Suprapubic skin (tissue), 4 donors: ENCODE results near the gene IMMP2L. TPM values are rescaled to one million over a fixed set of nuclear protein-coding genes. Genes with fewer than 3 reads are reported as not detected.

ENCODE experiments used
- DNase-seq, 2 donors: peaks; one replicate each; pipeline ENCODE4 v3.0.0-alpha.2; 2019; ENCODE audit warnings: low spot score in 2 of 2
- H3K27ac ChIP-seq: fragments of 200-600 bp; sonication (generic); one replicate; pipeline ENCODE4 v1.5.1; 2019
- H3K27me3 ChIP-seq: fragments of 200-600 bp; sonication (generic); one replicate; pipeline ENCODE4 v1.5.1; 2019
- H3K36me3 ChIP-seq: fragments of 200-600 bp; sonication (generic); one replicate; pipeline ENCODE4 v1.5.1; 2019
- H3K4me1 ChIP-seq: fragments of 200-600 bp; sonication (generic); one replicate; pipeline ENCODE4 v1.5.1; 2019
- H3K4me3 ChIP-seq: fragments of 200-600 bp; sonication (generic); one replicate; pipeline ENCODE4 v1.5.1; 2019; ENCODE audit warnings: mild to moderate bottlenecking
- H3K9me3 ChIP-seq: fragments of 200-600 bp; sonication (generic); one replicate; pipeline ENCODE4 v1.5.1; 2019
- EP300 ChIP-seq: sonication (generic); formaldehyde crosslinking; IDR thresholded peaks from one replicate; pipeline ENCODE4 v1.6.1; 2017; ENCODE audit warnings: antibody characterized with exemption
- POLR2A ChIP-seq, 2 donors: fragments of 450-650 bp; IDR thresholded peaks; one replicate each; pipeline ENCODE4 v1.6.1; 2017; ENCODE audit warnings: antibody characterized with exemption in 2 of 2, mild to moderate bottlenecking in 2 of 2, moderate library complexity in 2 of 2
- POLR2AphosphoS5 ChIP-seq, 3 donors: sonication (generic); formaldehyde crosslinking; IDR thresholded peaks; one replicate each; pipeline ENCODE4 v1.6.1; 2017; ENCODE audit warnings: antibody characterized with exemption in 3 of 3
- WGBS: methylation state at CpG from one replicate; pipeline ENCODE4 v1.1.5; 2018; 5-methylcytosine and 5-hydroxymethylcytosine counted together
- total RNA-seq, 4 donors: library from RNA; depleted of rRNA; stranded (reverse); fragments of >200 nt; gene quantifications; one replicate each; pipeline ENCODE4 v1.1.0, GENCODE V29; 2016
- TF ChIP-seq, protein P1 (sequence below), 2 donors: fragments of 200-600 bp in 1 of 2; fragments of 450-650 bp in 1 of 2; sonication (generic) in 1 of 2; IDR thresholded peaks; one replicate each; pipeline ENCODE4 v1.5.1; 2016 to 2019; ENCODE audit warnings: antibody characterized with exemption in 2 of 2, mild to moderate bottlenecking in 1 of 2, moderate library complexity in 1 of 2

IMMP2L gene
- total RNA-seq, 4 donors from 2014 or later, result 10.6 to 20.6 (median 14.6) TPM

DNA sequence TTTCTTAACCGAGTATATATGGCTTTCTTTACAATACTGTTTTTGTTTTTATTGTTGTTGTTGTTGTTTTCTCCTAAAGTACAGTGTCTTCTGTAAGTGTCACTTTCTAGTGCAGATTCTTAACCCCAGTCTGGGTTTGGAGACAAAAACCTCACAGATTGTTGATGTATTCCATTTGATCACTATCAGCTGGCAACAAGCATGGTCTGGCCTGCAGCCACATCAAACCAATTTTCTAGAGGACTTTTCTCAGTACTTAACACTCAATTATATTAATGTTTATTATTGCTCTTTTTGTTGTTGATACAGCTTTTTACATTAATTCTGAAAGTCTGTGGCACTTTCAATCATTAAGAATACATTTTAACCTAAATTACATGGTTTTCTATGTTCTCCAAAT lies 454.3 kb downstream of the IMMP2L start:
- Histone ChIP-seq H3K9me3 (no peaks in the 10 kb centered on the region), H3K27ac (no peak overlapping the region), H3K4me3 (no peak overlapping the region), H3K36me3 (no peaks in the 10 kb centered on the region), H3K4me1 (peaks cover 18% of the 10 kb centered on the region), H3K27me3 (no peaks in the 10 kb centered on the region)
- 63% methylated on average over 1 of the region's 1 CpG for WGBS
- TF ChIP-seq POLR2AphosphoS5 (IDR thresholded peaks at IDR 0.05) (no peak), POLR2A (IDR thresholded peaks at IDR 0.05) (no peak), EP300 (no peak)
- TF ChIP-seq, protein P1, sequence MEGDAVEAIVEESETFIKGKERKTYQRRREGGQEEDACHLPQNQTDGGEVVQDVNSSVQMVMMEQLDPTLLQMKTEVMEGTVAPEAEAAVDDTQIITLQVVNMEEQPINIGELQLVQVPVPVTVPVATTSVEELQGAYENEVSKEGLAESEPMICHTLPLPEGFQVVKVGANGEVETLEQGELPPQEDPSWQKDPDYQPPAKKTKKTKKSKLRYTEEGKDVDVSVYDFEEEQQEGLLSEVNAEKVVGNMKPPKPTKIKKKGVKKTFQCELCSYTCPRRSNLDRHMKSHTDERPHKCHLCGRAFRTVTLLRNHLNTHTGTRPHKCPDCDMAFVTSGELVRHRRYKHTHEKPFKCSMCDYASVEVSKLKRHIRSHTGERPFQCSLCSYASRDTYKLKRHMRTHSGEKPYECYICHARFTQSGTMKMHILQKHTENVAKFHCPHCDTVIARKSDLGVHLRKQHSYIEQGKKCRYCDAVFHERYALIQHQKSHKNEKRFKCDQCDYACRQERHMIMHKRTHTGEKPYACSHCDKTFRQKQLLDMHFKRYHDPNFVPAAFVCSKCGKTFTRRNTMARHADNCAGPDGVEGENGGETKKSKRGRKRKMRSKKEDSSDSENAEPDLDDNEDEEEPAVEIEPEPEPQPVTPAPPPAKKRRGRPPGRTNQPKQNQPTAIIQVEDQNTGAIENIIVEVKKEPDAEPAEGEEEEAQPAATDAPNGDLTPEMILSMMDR (IDR thresholded peaks at IDR 0.05), result no peak
- no peak for DNase-seq

DNA sequence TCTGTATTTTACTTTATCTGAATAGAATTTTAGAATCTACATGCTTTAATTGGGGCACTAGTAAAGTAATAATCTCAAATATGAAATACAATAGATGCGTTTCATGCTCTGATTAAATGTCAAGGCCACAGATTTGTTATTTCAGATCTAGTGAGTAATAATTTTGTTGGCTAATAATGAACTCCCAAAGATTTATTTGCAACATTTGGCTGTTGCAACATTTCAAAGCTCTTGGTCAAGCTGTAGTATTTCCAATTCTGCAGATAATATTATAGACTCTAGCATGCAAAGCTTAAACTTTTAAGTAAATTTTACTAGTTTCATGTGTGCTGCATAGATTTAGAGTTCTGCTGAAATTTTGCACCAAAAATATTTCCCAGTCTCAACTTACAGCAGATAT lies 454.7 kb downstream of the IMMP2L start:
- H3K4me1 ChIP-seq, result peaks cover 18% of the 10 kb centered on the region
- 33% methylated on average over 1 of the region's 1 CpG for WGBS
- no peaks in the 10 kb centered on the region for H3K9me3 ChIP-seq
- H3K27ac ChIP-seq, result no peak overlapping the region
- H3K27me3 ChIP-seq, result no peaks in the 10 kb centered on the region
- no peak for TF ChIP-seq EP300
- no peak for TF ChIP-seq POLR2AphosphoS5 (IDR thresholded peaks at IDR 0.05)
- TF ChIP-seq POLR2A (IDR thresholded peaks at IDR 0.05), result no peak
- TF ChIP-seq, protein P1 (IDR thresholded peaks at IDR 0.05), result no peak
- no peak for DNase-seq
- H3K4me3 ChIP-seq, result no peak overlapping the region
- no peaks in the 10 kb centered on the region for H3K36me3 ChIP-seq

DNA sequence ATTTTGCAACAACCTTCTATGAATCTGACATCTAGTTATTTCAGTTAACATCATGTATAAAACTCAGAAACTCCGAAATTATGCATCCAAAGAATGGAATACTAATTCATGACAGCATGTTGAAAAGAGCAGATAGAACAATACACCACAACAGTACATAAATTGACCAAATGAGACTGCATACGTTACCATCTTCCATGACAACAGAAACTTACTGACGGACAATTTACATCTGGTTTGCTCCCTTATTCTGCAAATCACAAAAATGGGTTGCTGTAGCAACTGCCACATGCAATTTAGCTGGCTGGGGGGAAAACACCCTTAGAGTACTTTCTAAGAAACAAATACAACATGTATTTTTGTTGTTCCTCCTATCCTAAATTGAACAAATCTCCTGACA lies 457.0 kb downstream of the IMMP2L start:
- Histone ChIP-seq H3K9me3 (no peaks in the 10 kb centered on the region), H3K36me3 (no peaks in the 10 kb centered on the region), H3K4me3 (no peak overlapping the region), H3K27ac (no peak overlapping the region), H3K4me1 (peaks cover 18% of the 10 kb centered on the region), H3K27me3 (no peaks in the 10 kb centered on the region)
- no peak for DNase-seq
- WGBS, result 92% methylated on average over 3 of the region's 3 CpGs
- TF ChIP-seq EP300 (no peak), POLR2A (IDR thresholded peaks at IDR 0.05) (no peak), POLR2AphosphoS5 (IDR thresholded peaks at IDR 0.05) (no peak)
- TF ChIP-seq, protein P1 (IDR thresholded peaks at IDR 0.05), result no peak

DNA sequence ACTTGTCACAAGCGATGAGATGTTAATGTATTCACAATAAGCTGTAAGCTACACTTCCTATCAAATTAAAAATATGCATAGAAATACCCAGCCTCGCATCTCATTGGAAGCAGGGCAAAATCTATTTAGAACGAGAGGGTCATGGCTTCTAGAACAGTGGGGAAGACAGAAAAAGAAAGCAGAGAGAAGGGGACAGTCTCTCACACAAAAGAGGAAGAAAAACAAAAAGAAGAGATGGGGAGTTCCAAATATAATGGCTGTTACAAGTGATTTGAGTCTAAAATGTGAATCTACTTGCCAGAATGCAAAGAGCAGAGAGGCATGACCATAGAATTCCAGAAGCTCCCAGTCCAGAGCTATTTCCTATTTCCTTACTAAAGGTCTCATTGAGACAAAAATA lies 457.6 kb downstream of the IMMP2L start:
- TF ChIP-seq POLR2A (IDR thresholded peaks at IDR 0.05) (no peak), POLR2AphosphoS5 (IDR thresholded peaks at IDR 0.05) (no peak), EP300 (no peak)
- TF ChIP-seq, protein P1 (IDR thresholded peaks at IDR 0.05), result no peak
- WGBS, result 82% methylated on average over 3 of the region's 3 CpGs
- Histone ChIP-seq H3K36me3 (no peaks in the 10 kb centered on the region), H3K9me3 (no peaks in the 10 kb centered on the region), H3K27me3 (no peaks in the 10 kb centered on the region), H3K27ac (no peak overlapping the region), H3K4me3 (no peak overlapping the region), H3K4me1 (peaks cover 18% of the 10 kb centered on the region)
- no peak for DNase-seq

DNA sequence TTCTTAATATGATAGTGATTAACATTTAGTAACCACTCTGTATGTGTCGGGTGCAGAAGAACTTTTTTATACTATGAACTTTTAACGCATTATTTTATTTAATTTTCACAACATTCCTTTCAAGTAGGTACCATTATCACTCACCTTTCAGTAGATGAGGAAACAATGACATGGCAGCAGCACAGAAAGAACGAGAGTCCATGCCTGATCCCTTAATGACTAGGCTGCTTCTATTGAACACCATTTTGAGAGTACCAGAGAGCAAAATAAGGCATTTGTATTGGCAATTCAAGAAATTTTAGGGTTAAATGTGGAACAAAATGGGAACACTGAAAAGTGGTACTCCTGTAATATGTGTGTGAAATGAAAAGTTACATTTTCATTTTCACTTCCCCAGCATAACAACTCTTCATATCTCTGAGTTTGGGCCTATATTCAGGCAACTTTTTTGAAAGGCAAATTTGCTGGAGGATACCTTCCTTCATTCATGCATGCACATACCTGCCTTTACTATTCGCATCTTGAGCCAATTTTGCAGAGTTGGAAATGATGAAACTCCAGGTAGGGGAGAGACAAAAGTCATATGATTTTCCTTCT lies 458.5 kb downstream of the IMMP2L start:
- H3K4me1 ChIP-seq, result peaks cover 18% of the 10 kb centered on the region
- H3K27me3 ChIP-seq, result no peaks in the 10 kb centered on the region
- DNase-seq, result no peak
- H3K9me3 ChIP-seq, result no peaks in the 10 kb centered on the region
- no peaks in the 10 kb centered on the region for H3K36me3 ChIP-seq
- 84% methylated on average over 4 of the region's 4 CpGs for WGBS
- H3K4me3 ChIP-seq, result no peak overlapping the region
- H3K27ac ChIP-seq, result no peak overlapping the region
- TF ChIP-seq POLR2AphosphoS5 (IDR thresholded peaks at IDR 0.05) (no peak), EP300 (no peak), POLR2A (IDR thresholded peaks at IDR 0.05) (no peak)
- TF ChIP-seq, protein P1 (IDR thresholded peaks at IDR 0.05), result no peak
